Epidermal melanocyte (primary cell): ENCODE data around the gene MEP1B.
"Not testable (repeated sequence)": the region's sequence is repeated elsewhere in the genome, so short reads cannot be mapped to it uniquely, and the experiment has no call there.

Experiments used
- DNase-seq: peaks from one replicate; pipeline ENCODE4 v3.0.0; 2011; ENCODE audit warnings: low spot score; ENCODE audit not compliant: insufficient read length

MEP1B gene

DNA sequence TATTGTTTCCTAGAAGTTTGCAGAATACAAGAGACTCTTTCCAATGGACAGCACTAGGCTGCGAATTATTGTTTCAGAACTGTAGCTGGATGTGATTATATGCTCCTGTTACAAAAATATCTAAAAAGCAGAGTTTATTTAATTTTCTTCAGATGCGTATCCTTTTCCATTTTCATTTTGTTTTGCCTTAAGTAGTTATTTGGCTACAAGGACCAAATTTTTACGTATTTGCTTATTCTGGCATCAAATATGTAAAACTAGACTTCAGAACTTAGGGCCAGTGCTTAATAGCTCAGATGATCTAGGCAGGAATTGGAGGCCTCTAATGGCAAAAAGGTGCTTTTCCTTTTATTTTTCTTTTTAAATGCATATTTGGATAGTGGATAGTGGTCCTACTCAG, 18.7 kb downstream of the MEP1B start:
- no peak for DNase-seq

DNA sequence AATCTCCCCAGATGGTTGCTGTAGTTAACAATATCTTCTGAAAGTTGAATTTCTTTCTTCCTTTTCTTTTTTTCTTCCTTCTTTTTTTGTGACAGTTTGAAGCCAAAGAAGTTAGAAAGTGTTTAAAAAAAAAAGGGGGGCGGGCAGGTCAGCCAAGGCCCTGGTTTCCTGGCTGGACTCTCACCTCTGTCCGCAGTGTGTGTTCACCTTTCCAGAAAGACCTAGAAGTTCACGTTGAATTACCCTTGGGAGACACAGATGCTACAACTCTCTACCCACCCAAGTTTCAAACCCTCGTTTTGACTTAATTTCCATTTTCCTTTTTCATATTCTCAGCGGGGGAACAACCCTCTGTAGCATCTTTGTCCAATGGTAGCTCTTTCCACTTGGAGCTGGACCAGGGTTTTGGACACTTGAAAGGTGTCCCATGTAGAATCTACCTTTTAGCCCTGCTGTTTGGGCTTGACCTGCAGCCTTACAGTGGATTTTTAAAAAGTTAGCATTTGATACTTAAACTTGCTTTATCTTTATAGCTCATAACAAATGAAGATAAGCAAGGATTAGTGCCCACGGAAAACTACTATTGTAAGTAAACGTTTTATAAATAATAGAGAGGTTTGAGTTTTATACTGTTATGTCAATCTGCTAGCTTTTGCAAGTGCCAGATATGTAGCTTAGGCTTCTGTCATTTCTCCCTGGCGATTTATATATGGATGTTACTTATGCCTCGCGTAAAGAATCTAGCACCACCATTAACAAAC, 20.0 kb downstream of the MEP1B start:
- no peak for DNase-seq

DNA sequence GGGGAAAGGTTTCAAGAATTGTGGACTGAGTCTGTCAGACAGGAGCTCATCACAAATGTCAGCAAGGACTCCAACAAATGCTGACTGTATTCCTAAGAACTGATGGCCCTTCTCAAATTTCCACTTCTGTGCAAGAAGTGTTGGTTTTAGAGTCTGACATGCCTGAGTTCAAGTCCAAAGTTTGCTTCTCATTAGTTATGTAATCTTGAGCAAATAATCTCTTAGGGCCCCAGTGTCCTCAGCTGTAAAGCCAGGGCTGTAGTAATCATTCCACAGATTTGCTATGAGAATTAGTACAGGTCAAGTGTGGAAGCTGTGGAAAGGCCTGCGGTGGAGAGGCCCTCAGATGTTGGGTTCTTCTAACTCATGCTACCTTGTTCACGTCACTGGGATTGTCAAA, 23.9 kb downstream of the MEP1B start:
- no peak for DNase-seq

DNA sequence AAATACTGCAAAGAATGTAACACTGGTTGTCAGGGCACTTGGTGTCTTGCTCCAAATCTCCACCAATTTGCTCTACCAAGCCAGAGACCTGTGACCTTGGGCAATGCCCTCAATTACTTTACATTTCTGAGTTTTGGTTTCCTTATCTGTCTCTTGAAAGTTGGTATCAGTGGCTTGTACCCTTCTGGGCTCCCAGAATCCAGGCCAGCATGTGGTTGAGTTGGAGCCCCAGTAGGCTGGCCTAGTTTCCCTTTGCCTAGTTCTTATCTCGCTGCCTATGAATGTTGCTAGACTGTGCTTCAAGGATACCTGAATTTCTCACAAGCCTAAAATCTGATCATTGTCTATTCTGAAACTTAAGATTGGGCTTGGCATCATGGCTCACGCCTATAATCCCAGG, 26.6 kb downstream of the MEP1B start:
- DNase-seq, result no peak

DNA sequence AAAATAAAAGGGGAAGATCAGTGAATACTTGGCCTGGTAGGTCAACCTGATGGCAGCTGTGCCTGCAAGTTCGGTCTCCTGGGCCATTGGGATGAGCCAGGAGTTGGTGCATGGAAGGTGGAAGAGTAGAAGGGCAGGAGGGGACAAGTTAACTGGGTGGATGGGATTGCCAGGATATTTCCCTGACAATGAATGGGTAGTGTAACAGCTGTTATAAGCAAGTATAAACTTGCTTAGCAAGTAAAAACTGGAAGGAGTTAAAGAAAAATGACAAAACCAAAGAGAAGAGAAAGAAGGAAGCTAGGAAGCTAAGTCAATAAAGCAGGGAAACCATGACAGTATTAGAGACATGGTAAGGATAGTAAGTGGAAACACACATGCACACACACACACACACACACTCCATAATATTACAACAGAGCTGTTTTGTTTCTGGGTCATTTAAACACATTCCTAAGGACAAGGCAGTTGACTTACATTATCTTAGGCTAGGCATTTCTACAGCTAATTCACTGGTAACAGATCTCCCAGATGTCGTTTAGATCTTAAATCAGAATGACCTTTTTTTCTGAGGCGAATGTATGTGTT, 29.7 kb downstream of the MEP1B start:
- no peak for DNase-seq

DNA sequence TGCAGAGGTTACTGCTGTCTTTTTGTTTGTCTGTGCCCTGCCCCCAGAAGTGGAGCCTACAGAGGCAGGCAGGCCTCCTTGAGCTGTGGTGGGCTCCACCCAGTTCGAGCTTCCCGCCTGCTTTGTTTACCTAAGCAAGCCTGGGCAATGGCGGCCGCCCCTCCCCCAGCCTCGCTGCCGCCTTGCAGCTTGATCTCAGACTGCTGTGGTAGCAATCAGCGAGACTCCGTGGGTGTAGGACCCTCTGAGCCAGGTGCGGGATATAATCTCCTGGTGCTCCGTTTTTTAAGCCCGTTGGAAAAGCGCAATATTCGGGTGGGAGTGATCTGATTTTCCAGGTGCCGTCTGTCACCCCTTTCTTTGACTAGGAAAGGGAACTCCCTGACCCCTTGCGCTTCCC, 43.5 kb downstream of the MEP1B start:
- DNase-seq, result not testable (repeated sequence)

DNA sequence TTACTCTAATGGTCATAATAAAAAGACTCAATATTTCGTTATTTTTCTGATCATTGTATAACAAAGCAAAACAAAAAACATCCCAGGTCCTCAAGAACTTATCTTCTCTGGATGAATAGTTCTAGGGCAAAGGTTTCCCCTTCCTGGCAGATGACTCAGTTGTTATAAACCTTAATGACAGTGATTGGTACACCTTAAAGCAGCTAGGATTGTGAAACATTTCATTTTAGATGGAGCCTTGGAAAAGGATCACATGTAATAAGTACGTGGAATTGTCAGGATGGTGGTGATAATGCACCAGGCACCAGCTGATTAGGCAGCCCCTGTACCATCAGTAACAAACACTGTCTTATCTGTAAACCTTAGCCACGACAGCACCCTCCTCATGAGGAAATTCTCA, 47.2 kb downstream of the MEP1B start:
- no peak for DNase-seq

DNA sequence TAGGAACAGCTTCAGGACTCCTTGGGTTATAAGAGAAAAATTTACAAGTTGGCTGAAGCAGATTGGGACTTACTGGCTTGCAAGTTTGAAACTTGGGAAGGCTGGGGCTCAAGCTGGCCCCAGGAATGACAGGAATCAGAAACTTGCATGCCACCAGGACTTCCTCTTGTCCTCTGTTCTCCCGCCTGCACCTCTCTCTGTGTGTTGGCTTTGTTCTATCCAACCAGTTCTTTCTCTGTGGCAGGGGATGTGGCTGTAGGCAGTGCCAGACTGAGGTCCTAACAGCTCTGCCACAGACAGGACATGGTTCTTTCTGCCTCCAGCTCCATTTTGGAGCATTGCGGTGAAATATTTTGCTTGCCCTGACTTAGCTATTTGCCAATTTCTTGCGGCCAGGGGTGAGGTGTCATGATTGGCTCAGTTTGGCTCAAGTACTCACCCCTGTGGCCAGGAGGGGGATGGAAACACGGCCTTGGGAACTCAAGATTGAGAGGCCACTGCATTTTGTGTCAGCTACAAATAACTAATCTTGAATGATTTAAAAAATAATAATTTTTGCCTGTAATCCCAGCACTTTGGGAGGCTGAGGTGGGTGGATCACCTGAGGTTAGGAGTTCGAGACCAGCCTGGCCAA, 48.9 kb downstream of the MEP1B start:
- DNase-seq, result no peak

DNA sequence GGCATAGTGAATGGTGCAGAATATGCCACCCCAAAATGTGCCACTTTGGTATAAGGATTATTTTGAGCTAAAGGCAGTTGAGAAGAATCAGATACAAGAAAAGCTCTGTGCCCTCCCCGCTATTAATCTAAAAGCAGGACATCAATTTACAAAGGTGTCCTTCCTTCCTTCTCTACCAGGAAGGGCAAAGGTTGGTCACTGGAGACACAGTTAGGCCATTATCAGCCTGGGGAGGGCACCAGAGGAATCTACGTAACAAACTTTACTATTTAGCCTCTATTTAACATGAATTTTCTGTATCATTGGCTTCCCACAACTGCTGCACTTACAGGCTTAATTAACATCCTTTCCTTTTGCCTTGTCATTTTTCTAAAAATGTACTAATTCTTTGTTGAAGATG, 52.6 kb downstream of the MEP1B start:
- no peak for DNase-seq

DNA sequence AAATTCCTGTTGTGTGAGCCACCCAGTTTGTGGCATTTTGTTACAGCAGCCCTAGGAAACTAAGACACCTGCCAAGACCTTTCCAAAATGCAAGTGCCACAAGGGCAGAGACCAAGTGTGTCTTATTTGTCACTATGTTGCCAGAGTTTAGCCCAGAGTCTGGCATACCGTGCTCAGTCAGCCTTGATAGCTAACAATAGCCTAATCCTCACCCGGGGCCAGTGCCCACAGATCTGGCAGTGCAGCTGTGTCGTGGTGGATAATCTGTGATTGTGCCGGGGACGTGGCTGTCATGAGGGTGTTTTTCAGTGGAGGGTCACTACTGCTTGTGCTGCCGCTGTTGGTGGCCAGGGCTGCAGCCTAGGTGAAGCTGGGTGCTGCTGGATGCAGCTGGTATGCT, 53.5 kb downstream of the MEP1B start:
- no peak for DNase-seq

DNA sequence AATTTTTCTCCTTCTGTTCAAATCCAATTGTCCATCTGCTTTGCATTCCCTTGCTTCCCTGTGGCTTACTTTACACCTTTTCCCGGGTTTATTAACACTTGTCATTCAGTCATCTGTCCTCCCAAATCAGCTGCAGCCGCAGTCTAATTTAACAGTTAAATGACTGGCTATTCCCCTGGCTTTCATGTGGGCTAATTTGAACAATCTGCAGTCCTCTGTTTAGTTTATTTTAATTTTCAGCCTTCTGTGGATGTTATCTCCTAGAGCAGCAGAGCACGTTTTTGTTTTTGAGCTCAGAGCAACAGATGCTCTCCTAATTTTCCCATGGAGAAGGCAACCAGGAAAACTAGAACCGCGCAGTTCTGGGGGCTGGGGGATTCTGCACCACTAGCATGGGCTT, 55.0 kb downstream of the MEP1B start:
- no peak for DNase-seq

DNA sequence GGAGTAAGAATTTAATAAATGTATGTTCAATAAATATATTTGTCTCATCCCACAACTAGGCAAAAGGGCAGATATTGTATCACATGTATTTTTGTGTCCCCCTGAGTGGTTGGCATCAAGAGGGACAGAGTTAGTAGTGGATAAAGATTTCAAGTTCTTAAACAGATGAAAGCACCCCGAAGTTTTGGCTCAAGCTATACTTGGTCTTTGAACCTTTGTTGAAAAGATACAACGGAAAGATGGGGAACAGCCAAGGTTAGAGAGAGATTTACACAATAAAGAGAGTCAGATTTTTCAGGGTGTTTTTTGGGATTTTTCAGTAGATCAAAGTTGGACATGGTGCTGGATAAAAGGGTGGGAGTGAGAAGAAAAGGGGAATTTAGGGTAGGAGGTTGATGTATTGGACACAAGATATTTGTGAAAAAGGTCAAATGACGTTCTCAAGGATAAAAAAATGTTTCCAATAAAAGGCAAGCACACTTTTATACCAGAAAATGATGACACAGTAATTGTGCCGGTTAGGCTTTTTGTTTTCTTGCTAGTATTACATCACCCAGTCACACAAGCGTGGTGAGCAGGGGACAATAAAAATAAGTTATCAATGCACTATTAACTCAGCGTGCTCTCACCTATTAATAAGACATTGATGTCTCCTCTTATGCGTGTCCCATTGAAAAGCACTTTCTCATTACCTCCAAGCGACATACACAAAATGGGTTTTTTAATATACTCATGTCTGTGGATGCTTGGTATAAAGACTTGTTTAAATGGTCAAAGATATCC, 59.5 kb downstream of the MEP1B start:
- no peak for DNase-seq

DNA sequence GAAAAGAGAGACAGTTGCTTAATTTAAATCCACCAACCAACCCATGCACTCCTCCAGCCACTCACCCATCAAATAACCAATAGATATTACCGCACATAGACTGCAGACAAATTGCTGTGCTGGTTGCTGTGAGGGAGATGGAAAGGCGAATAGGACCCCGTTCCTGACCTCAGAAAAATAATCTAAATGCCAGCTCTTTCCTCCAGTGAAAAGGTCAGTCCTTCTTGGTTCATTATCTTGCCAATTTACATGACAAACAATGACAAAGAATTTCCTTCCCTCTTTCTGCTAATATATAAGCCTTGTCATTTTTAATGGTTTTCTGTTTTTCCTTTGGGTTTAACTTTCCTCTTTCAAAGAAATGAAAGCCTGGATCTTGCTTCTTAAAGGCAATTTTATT, 61.6 kb downstream of the MEP1B start:
- DNase-seq, result no peak

DNA sequence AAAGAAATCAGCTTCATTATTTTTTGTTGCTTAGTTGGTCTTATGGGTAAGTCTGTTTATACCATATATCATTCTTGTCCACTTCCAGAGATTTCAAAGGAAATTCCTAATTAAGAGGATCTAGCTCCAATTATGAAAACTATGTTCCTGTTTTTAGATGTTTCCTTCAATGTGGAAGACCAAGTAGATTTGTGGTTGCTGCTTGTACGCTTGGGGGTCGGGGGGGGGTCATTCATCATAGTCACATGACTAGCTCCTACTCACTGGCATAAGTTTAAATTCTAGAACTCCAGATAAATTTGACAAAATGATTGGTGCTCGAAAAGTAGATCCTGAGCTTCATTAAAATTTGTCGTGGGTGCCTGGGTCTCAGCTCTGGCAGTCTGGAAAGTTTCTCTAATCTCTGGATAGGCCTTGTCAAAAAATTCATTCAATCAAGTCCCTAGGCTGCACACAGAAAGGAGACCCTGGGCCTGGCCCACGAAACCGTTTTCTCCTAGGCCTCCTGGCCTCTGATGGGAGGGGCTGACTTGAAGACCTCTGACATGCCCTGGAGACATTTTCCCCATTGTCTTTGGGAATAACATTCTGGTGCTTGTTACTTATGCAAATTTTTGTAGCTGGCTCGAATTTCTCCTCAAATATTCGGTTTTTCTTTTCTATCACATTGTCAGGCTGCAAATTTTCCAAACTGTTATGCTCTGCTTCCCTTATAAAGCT, 62.5 kb downstream of the MEP1B start:
- no peak for DNase-seq

DNA sequence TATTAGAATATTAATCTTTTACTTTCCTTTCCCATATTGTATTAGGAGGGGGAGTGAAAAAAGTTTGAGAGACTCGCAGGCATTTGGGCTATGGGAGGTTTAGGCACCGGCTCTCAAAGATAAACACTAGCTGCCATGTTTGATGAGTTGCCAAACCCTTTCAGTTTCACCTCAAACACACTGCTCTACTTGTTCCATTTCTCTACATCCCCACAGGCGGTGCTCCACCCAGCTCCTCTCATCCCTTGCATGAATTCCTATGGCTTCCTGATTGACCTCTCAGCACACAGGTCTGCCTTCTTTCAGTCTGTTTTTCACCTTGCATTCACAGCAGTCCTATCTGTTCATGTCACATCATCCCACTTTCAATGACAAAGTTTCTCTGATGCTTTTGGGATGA, 65.7 kb downstream of the MEP1B start:
- DNase-seq, result no peak

DNA sequence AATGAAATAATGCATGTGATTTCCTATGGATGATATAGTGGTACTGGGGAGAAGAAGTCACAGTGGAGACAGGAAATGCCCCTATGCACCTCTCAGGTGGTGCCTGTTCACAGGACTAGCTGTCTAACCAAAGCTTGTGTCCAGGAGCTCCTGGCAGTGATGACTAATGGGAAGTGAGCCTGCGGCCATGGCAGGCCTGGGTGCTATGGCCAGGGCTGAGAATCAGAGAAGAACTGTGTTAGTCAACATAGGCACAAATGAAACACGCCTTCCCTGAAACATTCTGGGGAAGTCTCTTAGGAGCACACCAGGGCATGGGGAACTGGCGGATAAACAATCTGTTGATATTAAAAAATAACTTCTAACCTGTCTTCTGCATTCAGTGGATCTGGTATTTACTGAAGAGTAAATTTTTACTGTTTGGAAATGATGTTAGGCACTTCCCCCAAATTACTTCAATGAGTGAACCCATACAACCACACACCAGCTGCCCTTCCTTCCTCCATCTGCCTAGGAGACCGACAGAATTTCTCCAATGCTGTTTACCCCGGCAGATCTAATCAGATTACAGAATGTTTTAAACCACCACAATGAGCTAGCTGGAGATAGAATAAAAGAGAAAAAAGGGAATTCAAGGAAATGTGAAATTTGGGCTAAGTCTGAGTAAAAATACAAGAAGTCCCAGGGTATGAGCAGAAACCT, 67.4 kb downstream of the MEP1B start:
- DNase-seq, result no peak

DNA sequence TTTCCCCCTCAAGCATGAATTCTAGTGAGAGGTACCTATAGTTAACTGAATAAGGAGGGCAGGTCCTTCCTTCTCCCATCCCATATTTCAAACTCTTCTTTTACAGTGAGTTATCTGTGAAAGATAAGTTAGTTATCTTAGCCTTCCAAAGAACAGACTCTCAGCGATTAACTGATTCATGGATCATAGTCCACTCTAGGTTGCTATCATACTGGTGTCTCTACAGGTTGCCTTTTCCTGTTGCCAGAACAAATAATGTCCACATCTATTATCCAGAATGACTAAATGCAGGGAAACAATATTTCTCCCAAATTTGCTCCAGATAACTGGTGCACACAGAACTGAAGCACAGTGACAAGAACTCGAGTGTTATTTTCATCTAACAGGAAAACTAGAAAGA, 68.3 kb downstream of the MEP1B start:
- DNase-seq, result no peak

DNA sequence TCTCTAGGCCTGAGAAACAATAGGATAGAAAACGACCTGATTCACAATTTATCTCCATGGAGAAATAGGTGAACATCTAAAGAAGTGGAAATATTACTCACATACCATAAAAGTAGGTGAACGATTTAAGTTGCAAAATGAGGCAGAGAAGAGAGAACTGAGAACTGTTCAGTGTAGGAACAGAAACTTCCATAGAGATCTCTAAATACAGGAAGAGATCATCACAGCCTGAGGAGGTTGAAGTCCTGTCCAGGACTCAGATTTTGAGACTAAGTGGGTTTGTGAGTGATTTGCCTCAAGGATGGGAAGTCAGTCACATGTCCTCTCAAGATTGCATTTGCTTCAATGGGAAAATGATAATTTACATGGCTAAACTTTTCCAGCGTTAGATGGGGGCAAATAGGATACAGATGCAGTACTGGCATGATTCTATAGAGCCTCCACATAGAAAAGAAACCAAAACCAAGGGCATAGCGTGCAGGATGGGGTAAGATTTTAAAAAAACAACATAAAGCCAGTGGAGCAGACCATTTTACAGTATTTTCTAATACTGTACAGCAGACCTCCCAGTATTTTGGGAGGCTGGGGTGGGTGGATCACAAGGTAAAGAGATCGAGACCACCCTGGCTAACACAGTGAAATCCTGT, 68.8 kb downstream of the MEP1B start:
- no peak for DNase-seq

DNA sequence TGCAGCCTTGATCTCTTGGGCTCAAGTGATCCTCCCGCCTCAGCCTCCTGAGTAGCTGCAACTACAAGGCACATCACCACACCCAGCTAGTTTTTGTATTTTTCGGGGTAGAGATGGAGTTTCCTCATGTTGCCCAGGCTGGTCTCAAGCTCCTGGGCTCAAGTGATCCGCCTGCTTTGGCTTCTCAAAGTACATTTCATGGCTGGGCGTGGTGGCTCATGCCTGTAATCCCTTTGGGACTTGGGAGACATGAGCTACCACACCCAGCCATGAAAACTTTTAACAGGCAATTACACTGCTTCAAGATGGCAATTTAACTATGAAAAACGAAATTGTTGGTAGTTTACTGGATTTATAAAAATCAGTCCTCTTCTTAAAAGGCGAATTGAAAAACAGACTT, 69.7 kb downstream of the MEP1B start:
- no peak for DNase-seq

DNA sequence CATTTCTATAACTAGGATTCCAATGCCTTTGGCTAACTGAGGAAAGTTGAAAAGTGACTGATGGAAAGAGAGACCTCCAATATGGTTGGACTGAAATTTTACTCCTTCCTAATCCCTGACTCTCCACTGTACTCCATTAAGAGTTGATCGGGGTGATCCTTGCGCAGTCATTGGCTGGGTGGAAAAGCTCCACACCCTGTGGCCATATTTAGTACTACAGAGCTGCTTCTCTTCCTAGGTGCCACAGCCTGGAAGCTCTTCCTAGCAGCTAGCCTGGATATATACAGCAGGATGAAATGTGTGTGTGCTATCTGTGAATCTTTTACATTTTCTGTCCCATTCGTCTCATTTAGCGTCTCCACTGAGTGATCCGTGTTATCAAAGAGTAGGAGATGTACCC, 71.2 kb downstream of the MEP1B start:
- no peak for DNase-seq
